ENCODE results near the gene RETREG1.

RETREG1 gene

DNA sequence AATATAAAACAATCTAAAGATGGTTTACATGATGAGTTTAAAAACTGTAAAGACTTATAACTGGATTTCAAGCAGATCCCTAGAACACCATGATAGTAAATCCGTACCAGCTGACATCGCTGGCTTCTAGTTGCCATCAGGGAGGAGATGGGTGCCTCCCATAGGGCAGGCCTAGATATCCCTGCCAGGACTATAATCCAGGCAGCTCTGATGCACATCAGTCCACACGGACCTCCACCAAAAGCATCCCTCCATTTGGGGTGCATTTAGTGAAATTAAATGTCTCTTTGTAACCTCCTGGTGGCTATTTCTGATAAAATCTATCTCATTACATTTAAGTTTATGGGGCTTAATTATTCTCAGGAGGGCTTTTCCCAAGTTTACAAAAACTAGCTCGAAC, 45.8 kb downstream of the RETREG1 start:
- DNase-seq (ENCODE audit: extremely low spot score): no peak
- no peak for TF ChIP-seq SUZ12 (IDR thresholded peaks at IDR 0.05)
- no peak for TF ChIP-seq HDGF (IDR thresholded peaks at IDR 0.05; ENCODE audit: borderline replicate concordance)
- no peak for TF ChIP-seq FOXM1 (IDR thresholded peaks at IDR 0.05; ENCODE audit: borderline replicate concordance)
- TF ChIP-seq ZNF384 (IDR thresholded peaks at IDR 0.05): no peak
- TF ChIP-seq NFRKB (IDR thresholded peaks at IDR 0.05): no peak
- TF ChIP-seq L3MBTL2 (conservative IDR thresholded peaks at IDR 0.05): no peak
- TF ChIP-seq, protein P1, sequence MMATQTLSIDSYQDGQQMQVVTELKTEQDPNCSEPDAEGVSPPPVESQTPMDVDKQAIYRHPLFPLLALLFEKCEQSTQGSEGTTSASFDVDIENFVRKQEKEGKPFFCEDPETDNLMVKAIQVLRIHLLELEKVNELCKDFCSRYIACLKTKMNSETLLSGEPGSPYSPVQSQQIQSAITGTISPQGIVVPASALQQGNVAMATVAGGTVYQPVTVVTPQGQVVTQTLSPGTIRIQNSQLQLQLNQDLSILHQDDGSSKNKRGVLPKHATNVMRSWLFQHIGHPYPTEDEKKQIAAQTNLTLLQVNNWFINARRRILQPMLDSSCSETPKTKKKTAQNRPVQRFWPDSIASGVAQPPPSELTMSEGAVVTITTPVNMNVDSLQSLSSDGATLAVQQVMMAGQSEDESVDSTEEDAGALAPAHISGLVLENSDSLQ (IDR thresholded peaks at IDR 0.05): no peak
- TF ChIP-seq FOXK2 (IDR thresholded peaks at IDR 0.05): no peak
- no peak for TF ChIP-seq ARNT (IDR thresholded peaks at IDR 0.05)
- no peak for TF ChIP-seq CTBP1 (IDR thresholded peaks at IDR 0.05; ENCODE audit: borderline replicate concordance)
- TF ChIP-seq SP1 (IDR thresholded peaks at IDR 0.05): no peak
- no peak for TF ChIP-seq TARDBP (IDR thresholded peaks at IDR 0.05)
- TF ChIP-seq ELF4 (IDR thresholded peaks at IDR 0.05): no peak
- no peak for TF ChIP-seq BHLHE40 (IDR thresholded peaks at IDR 0.05; ENCODE audit: borderline replicate concordance)
- no peak for TF ChIP-seq FOXA1 (IDR thresholded peaks at IDR 0.05)
- ChIA-PET POLR2A (no interaction called here), CTCF (no interaction called here)

DNA sequence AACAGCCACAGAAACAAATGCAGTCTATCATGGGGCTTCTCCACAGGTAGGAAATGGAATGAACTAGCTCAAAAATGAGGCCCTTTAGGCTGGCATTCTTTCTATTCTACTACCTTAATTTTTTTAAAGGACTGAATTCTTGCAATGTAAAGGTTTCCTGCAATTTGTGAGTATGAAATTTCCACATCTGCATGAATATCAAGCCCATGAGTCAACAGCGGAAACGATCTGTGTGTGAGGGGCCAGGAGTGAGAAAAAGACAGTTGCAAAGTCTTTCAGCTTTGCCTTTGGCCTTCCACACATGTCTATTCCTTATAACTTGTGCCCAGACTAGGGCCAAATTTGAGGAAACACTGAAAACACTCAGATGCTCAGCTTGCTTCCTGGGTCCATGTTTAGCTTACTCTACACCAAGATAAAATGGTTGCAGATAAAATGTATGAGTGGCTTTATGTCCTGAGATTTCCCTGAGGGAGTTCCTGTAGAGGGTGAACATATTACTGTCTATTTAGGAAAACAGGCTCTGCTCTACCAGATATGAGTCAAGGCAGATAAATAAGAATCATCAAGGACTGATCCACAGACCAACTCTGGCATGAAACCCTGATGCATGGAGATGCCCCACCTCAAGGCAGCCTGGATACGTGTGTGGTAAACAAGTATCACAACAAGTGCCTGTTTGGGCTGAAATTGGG, 46.5 kb downstream of the RETREG1 start:
- DNase-seq (ENCODE audit: extremely low spot score): no peak
- ChIA-PET POLR2A (no interaction called here), CTCF (no interaction called here)
- no peak for TF ChIP-seq NFRKB (IDR thresholded peaks at IDR 0.05)
- TF ChIP-seq SP1 (IDR thresholded peaks at IDR 0.05): no peak
- TF ChIP-seq L3MBTL2 (conservative IDR thresholded peaks at IDR 0.05): no peak
- TF ChIP-seq ELF4 (IDR thresholded peaks at IDR 0.05): no peak
- TF ChIP-seq TARDBP (IDR thresholded peaks at IDR 0.05): no peak
- TF ChIP-seq FOXA1 (IDR thresholded peaks at IDR 0.05): no peak
- no peak for TF ChIP-seq ARNT (IDR thresholded peaks at IDR 0.05)
- TF ChIP-seq FOXK2 (IDR thresholded peaks at IDR 0.05): no peak
- no peak for TF ChIP-seq ZNF384 (IDR thresholded peaks at IDR 0.05)
- TF ChIP-seq CTBP1 (IDR thresholded peaks at IDR 0.05; ENCODE audit: borderline replicate concordance): no peak
- no peak for TF ChIP-seq BHLHE40 (IDR thresholded peaks at IDR 0.05; ENCODE audit: borderline replicate concordance)
- no peak for TF ChIP-seq SUZ12 (IDR thresholded peaks at IDR 0.05)
- TF ChIP-seq, protein P1 (IDR thresholded peaks at IDR 0.05): no peak
- no peak for TF ChIP-seq HDGF (IDR thresholded peaks at IDR 0.05; ENCODE audit: borderline replicate concordance)
- TF ChIP-seq FOXM1 (IDR thresholded peaks at IDR 0.05; ENCODE audit: borderline replicate concordance): no peak
- no peak for TF ChIP-seq LEF1 (IDR thresholded peaks at IDR 0.05; ENCODE audit: borderline replicate concordance)

DNA sequence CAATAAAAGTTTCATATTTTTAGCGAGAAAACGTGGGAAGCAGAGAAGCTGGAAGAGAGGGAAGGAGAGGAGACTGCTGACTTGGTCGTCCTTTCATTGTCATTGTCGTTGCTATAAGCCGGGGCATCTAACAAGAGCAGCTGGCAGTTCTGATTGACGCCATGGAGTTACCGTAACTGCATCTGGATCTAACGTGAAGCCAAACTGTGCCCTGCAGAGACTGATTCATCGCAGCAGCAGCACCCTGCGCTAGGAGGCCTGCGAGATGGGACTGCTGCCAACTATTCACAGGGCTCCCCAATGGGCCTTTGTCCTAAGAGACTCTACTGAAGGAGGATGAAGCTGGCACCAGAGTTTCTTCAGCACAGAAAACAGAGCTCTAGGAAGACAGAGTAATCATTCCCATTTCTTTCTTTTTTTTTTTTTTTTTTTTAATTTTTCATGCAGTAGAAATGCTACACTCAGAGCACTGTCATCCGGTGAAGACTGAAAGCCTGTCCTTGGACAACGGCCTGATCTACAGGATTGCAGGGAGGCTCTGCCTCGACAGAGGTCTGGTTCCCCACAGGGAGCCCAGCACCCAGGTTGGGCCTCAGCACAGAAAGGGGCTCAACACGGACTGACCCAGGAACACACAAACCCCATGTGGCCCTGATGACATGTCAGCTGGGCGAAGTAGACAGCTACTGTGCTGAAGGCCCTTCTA, 47.8 kb downstream of the RETREG1 start:
- POLR2A ChIA-PET: no interaction called here
- CTCF ChIA-PET: interaction anchor here (1.0 kb wide), 1 partner anchor 17 kb away, joined by 3 read pairs; no protein-coding TSS in a partner anchor
- no peak for TF ChIP-seq BHLHE40 (IDR thresholded peaks at IDR 0.05; ENCODE audit: borderline replicate concordance)
- TF ChIP-seq ARNT (IDR thresholded peaks at IDR 0.05): no peak
- TF ChIP-seq FOXM1 (IDR thresholded peaks at IDR 0.05; ENCODE audit: borderline replicate concordance): no peak
- TF ChIP-seq L3MBTL2 (conservative IDR thresholded peaks at IDR 0.05): no peak
- TF ChIP-seq TARDBP (IDR thresholded peaks at IDR 0.05): no peak
- TF ChIP-seq NFRKB (IDR thresholded peaks at IDR 0.05): no peak
- TF ChIP-seq FOXA1 (IDR thresholded peaks at IDR 0.05): no peak
- no peak for TF ChIP-seq CTBP1 (IDR thresholded peaks at IDR 0.05; ENCODE audit: borderline replicate concordance)
- no peak for DNase-seq (ENCODE audit: extremely low spot score)

DNA sequence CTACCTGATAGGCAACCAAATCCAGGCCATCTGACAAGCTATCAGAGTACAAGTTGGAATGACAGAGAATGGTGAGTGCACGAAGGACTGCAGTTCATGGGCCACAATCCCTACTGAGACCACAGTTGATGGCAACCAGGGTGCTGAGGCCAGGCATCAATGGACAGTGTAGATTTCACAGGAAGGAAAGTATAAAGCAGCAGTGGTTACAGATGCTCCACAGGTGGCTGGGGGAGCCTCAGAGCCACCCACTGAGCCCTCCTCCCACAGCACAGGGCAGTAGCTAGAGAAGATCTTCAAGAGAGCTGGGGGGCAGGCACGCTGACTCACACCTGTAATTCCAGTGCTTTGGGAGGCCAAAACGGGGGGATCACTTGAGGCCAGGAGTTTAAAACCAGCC, 49.4 kb downstream of the RETREG1 start:
- POLR2A ChIA-PET: no interaction called here
- CTCF ChIA-PET: interaction anchor here (1.4 kb wide), 1 partner anchor 77 kb away, joined by 3 read pairs; no protein-coding TSS in a partner anchor
- TF ChIP-seq SP1 (IDR thresholded peaks at IDR 0.05) (no peak), L3MBTL2 (conservative IDR thresholded peaks at IDR 0.05) (no peak), NFRKB (IDR thresholded peaks at IDR 0.05) (no peak), ZNF384 (IDR thresholded peaks at IDR 0.05) (no peak)
- no peak for DNase-seq (ENCODE audit: extremely low spot score)

DNA sequence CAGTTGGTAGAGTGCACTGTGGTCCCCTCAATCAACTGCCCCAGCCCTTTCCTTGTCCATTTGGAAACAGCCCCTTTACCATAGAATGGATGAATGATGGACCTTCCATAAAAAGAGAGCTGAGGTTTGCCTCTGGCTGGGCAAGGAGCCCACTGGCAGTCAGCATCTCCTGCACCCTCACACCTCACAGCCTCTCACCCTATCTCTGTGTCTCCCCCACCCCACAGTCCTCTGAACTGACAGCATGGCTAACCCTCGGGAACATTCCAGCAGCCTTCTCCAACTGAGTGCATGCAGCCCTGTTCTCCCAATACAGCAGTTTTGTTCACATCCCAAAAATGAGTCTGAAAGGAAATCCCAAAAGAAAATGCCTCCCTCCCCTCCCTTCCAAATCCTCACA, 51.7 kb downstream of the RETREG1 start:
- CTCF ChIA-PET: no interaction called here
- POLR2A ChIA-PET: no interaction called here
- no peak for TF ChIP-seq FOXM1 (IDR thresholded peaks at IDR 0.05; ENCODE audit: borderline replicate concordance)
- DNase-seq (ENCODE audit: extremely low spot score): no peak

DNA sequence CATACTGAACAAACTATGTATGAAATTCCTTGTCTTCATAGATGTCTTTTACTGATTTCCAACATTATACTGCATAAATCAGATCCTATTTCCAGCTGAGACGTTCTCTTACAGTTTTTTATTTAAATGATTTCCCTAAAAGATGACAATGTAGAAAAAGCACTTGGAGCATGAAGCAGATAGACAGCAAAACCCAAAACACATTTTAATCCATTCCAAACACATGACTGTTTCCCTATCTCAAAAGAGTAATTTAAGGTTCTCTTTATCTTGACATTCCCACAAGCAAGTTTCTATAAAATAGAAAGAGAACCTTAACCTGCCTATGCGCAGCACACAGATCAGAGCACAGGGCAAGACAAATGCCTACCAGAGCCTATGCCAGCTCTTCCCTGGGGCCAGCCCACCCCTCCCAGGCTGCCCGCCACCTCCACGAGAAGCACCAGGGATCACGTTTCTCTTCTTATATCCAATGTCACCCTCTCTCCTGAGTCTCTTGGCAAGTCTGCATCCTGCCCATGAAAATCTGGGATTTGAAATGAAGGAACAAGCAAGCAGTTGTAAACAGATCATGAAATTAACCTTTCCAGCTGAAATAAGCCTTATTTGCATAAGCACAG, 52.4 kb downstream of the RETREG1 start:
- POLR2A ChIA-PET: no interaction called here
- no peak for DNase-seq (ENCODE audit: extremely low spot score)
- TF ChIP-seq FOXM1 (IDR thresholded peaks at IDR 0.05; ENCODE audit: borderline replicate concordance) (no peak), NFRKB (IDR thresholded peaks at IDR 0.05) (no peak), SUZ12 (IDR thresholded peaks at IDR 0.05) (no peak), FOXA1 (IDR thresholded peaks at IDR 0.05) (no peak), LEF1 (IDR thresholded peaks at IDR 0.05; ENCODE audit: borderline replicate concordance) (no peak), SP1 (IDR thresholded peaks at IDR 0.05) (no peak), CTBP1 (IDR thresholded peaks at IDR 0.05; ENCODE audit: borderline replicate concordance) (no peak), HDGF (IDR thresholded peaks at IDR 0.05; ENCODE audit: borderline replicate concordance) (no peak), ELF4 (IDR thresholded peaks at IDR 0.05) (no peak), ARNT (IDR thresholded peaks at IDR 0.05) (no peak), ZNF384 (IDR thresholded peaks at IDR 0.05) (no peak), BHLHE40 (IDR thresholded peaks at IDR 0.05; ENCODE audit: borderline replicate concordance) (no peak), L3MBTL2 (conservative IDR thresholded peaks at IDR 0.05) (no peak), FOXK2 (IDR thresholded peaks at IDR 0.05) (no peak), TARDBP (IDR thresholded peaks at IDR 0.05) (no peak)
- TF ChIP-seq, protein P1 (IDR thresholded peaks at IDR 0.05): no peak
- CTCF ChIA-PET: no interaction called here

Measured in HEK293T (cell line).